DND-41 (cell line): ENCODE results near the gene RAD51B.

Experiments used
- ATAC-seq: fragments of 200-7000 bp; cut with Tn5 transposase; 3 replicates; pipeline ENCODE4 v1.9.1; 2021; ENCODE audit warnings: low read depth; ENCODE audit not compliant: insufficient read depth
- DNase-seq: peaks from one replicate; pipeline ENCODE4 v3.0.0-alpha.2; 2020
- H2AFZ ChIP-seq: 2 replicates; pipeline ENCODE4 v1.6.0; 2012; ENCODE audit warnings: low read depth, low read length
- H3K27ac ChIP-seq: 2 replicates; pipeline ENCODE4 v1.5.1; 2012; ENCODE audit warnings: low read length, inconsistent platforms
- H3K27me3 ChIP-seq: fragments of 200-600 bp; sonication (generic); 2 replicates; pipeline ENCODE4 v1.6.0; 2012; ENCODE audit warnings: low read length, mild to moderate bottlenecking, inconsistent platforms; ENCODE audit not compliant: insufficient read depth, poor library complexity
- H3K36me3 ChIP-seq: 2 replicates; pipeline ENCODE4 v1.5.1; 2012; ENCODE audit warnings: low read length, inconsistent platforms; ENCODE audit not compliant: insufficient read depth
- H3K4me1 ChIP-seq: 2 replicates; pipeline ENCODE4 v1.5.1; 2012; ENCODE audit warnings: mild to moderate bottlenecking, low read length; ENCODE audit not compliant: insufficient read depth
- H3K4me2 ChIP-seq: 2 replicates; pipeline ENCODE4 v1.6.0; 2012; ENCODE audit warnings: mild to moderate bottlenecking, moderate library complexity, low read length, inconsistent platforms; ENCODE audit not compliant: insufficient read depth
- H3K4me3 ChIP-seq, 2 experiments: fragments of 200-600 bp in 1 of 2; shearing (Covaris generic) in 1 of 2; 2 replicates each; pipeline ENCODE4 v1.5.1; 2012 to 2016; ENCODE audit warnings: inconsistent platforms in 2 of 2, low read length in 2 of 2, mild to moderate bottlenecking in 2 of 2, low read depth in 1 of 2, moderate library complexity in 1 of 2
- H3K79me2 ChIP-seq: 2 replicates; pipeline ENCODE4 v1.6.0; 2012; ENCODE audit warnings: low read length, inconsistent platforms; ENCODE audit not compliant: insufficient read depth
- H3K9ac ChIP-seq: 2 replicates; pipeline ENCODE4 v1.6.0; 2012; ENCODE audit warnings: low read depth, mild to moderate bottlenecking, inconsistent platforms, low read length, moderate library complexity
- H3K9me3 ChIP-seq: 2 replicates; pipeline ENCODE4 v1.5.1; 2012; ENCODE audit warnings: low read length, moderate library complexity, mild to moderate bottlenecking, inconsistent platforms; ENCODE audit not compliant: insufficient read depth, severe bottlenecking
- H4K20me1 ChIP-seq: 2 replicates; pipeline ENCODE4 v1.6.0; 2012; ENCODE audit warnings: low read length; ENCODE audit not compliant: insufficient read depth
- EZH2 ChIP-seq: IDR thresholded peaks from 3 replicates; pipeline ENCODE4 v1.6.1; 2012; ENCODE audit warnings: borderline replicate concordance, low read depth, mild to moderate bottlenecking, moderate library complexity, low read length, inconsistent platforms; ENCODE audit not compliant: severe bottlenecking
- TF ChIP-seq, protein P1 (sequence below): IDR thresholded peaks from 2 replicates; pipeline ENCODE4 v1.5.1; 2012; ENCODE audit warnings: borderline replicate concordance, low read length, moderate library complexity, mild to moderate bottlenecking; ENCODE audit not compliant: poor library complexity, severe bottlenecking; ENCODE audit errors: extremely low read depth

RAD51B gene

DNA sequence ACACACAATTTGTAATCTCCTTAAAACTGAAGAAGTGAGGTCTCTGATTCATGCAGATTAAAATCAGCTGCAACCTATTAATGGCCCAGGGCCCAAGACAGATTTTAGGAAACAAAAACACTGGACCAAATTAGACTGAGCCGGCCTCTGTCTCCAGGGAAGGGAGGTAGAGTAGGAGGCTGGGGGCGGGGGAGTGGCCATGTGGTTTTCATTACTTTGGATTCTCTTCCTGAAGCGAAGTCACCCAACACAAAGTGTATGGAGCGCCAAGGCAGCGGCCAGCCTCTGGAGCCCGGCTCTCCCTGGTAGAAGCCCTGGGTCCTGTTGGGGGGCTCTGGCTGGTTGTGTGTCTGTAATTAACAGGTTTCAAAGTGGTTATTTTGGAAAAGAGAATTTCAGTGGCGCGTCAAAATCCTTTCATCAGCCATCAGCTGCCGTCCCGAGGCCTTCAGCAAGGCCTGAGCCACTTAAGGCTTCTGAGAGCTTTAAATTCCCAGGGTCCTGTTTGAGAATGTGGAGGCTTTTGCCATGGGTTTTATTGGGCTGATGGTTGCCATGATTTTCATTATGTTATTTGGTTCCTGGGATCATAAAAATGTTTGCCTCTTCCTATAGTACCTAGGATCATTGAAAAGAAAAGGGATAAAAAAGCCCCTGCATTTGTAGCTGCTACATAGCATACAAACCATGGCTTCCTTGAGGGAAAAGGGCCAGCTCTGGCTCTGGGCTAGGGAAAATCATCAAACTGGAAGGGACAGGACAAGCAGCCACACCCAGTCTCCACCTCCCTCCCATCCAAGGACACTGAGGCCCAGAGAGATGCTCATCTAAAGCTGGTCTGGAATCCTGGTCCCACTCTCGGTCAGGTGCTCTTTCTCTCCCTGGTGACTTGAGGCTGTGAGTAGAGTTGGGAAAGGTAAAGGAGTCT lies 690.9 kb downstream of the RAD51B start:
- DNase-seq (no peak), ATAC-seq (no peak)
- no peak overlapping the region for H2AFZ ChIP-seq
- no peak overlapping the region for H3K4me2 ChIP-seq
- H3K9me3 ChIP-seq = no peaks in the 10 kb centered on the region
- H3K9ac ChIP-seq = no peak overlapping the region
- no peak for TF ChIP-seq EZH2
- H3K27ac ChIP-seq = no peak overlapping the region
- no peaks in the 10 kb centered on the region for H3K27me3 ChIP-seq
- H3K36me3 ChIP-seq = no peaks in the 10 kb centered on the region
- H4K20me1 ChIP-seq = no peaks in the 10 kb centered on the region
- H3K79me2 ChIP-seq = no peaks in the 10 kb centered on the region
- no peak overlapping the region for H3K4me3 ChIP-seq
- H3K4me1 ChIP-seq = peaks cover 16% of the 10 kb centered on the region

DNA sequence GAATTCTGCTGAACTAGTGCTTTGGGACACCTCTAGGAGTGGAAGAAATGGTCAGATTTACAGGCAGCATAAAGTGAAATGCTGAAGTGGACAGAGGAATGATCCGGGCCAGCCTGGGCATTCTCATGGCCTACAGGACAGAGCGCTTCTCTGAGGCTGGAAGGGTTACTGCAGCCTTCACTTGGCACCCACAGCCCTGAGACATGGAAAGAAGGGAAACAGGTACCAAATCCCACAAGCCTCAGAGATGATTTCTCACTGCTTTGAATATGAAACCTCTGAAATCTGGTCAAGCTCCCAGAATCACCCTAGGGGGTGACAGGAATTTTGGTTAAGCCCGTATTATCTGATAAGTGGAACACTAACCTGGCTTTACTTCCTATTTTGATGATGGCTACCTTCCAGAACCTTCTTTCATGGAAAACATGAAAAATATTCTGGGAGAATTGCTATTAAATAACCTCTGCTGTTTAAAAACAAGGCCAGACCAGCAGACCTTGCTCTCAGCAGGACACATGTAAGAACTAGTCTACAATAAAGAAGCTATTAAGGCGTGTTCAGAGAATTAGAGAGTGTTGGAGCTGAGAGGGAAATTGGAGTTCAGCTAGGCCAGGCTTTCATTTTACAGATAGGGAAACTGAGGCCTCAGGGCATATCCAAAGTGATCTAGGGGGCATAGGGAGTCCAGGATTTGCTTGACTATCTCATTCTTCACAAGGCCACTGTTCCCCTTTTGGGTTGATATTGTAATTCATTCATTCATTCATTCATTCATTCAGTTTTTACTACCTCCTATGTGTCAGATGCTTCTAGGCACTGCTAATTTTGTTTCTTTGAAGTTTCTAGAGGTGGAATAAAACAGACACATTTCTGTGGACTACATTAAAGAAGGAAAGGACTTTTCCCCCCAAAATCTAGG lies 691.8 kb downstream of the RAD51B start:
- DNase-seq (no peak), ATAC-seq (no peak)
- H3K4me1 ChIP-seq = peaks cover 8% of the 10 kb centered on the region
- H3K27ac ChIP-seq = no peak overlapping the region
- TF ChIP-seq, protein P1, sequence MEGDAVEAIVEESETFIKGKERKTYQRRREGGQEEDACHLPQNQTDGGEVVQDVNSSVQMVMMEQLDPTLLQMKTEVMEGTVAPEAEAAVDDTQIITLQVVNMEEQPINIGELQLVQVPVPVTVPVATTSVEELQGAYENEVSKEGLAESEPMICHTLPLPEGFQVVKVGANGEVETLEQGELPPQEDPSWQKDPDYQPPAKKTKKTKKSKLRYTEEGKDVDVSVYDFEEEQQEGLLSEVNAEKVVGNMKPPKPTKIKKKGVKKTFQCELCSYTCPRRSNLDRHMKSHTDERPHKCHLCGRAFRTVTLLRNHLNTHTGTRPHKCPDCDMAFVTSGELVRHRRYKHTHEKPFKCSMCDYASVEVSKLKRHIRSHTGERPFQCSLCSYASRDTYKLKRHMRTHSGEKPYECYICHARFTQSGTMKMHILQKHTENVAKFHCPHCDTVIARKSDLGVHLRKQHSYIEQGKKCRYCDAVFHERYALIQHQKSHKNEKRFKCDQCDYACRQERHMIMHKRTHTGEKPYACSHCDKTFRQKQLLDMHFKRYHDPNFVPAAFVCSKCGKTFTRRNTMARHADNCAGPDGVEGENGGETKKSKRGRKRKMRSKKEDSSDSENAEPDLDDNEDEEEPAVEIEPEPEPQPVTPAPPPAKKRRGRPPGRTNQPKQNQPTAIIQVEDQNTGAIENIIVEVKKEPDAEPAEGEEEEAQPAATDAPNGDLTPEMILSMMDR = no peak
- no peak for TF ChIP-seq EZH2
- no peaks in the 10 kb centered on the region for H3K27me3 ChIP-seq
- no peak overlapping the region for H2AFZ ChIP-seq
- no peaks in the 10 kb centered on the region for H3K79me2 ChIP-seq
- H3K36me3 ChIP-seq = no peaks in the 10 kb centered on the region
- H3K4me3 ChIP-seq = no peak overlapping the region
- no peaks in the 10 kb centered on the region for H3K9me3 ChIP-seq
- H3K4me2 ChIP-seq = no peak overlapping the region
- no peak overlapping the region for H3K9ac ChIP-seq
- H4K20me1 ChIP-seq = no peaks in the 10 kb centered on the region

DNA sequence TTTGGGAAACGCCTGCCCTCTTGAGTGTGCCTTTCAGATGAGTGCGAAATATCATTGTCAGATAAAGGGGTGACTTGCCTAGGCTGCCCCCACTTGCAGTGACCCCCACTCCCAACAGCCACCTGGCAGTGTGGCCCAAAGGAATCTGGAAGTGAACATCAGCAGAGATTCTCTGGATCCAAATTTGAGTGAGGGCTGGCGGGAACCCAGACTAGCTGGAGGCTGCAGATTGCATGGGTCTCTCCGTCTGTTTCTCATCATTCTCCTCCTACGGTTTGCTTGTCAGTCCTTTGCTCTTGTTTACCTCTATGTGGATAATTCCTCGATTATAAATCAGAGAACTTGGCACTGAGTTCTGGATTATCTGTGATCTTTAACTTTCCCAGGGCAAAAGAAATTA lies 692.5 kb downstream of the RAD51B start:
- no peak for ATAC-seq
- H3K4me3 ChIP-seq = no peak overlapping the region
- no peaks in the 10 kb centered on the region for H3K9me3 ChIP-seq
- TF ChIP-seq EZH2 = no peak
- TF ChIP-seq, protein P1 = no peak
- no peaks in the 10 kb centered on the region for H3K36me3 ChIP-seq
- no peak overlapping the region for H3K9ac ChIP-seq
- peaks cover under 1% of the 10 kb centered on the region; the same call in 1 of the 2 replicates for H3K4me1 ChIP-seq
- H3K27me3 ChIP-seq = no peaks in the 10 kb centered on the region
- H4K20me1 ChIP-seq = no peaks in the 10 kb centered on the region
- no peak overlapping the region for H3K27ac ChIP-seq
- H3K79me2 ChIP-seq = no peaks in the 10 kb centered on the region
- H3K4me2 ChIP-seq = no peak overlapping the region
- DNase-seq = no peak
- H2AFZ ChIP-seq = no peak overlapping the region
